ENCODE data around the gene IGF2R.

IGF2R gene

DNA sequence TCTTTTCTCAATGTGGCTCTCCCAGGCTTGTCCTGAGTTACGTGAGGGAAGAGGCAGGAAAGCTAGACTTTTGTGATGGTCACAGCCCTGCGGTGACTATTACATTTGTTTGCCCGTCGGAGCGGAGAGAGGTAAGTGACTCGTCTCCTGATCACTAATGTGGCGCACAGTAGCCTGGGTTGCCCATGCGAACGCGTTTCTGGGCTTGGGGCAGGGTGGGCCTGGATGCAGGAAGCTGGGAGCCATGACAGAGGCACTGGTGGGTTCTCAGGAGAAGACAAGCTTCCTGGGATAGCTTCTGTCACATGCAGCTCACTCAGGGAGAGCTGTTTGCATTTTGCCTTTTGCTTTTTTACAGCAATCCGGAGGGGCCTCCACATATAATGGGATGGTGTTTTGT lies 60.6 kb downstream of the IGF2R start:
- no peak overlapping the region for H3K4me3 ChIP-seq (ENCODE audit: low read depth, low read length)
- TF ChIP-seq, protein P1, sequence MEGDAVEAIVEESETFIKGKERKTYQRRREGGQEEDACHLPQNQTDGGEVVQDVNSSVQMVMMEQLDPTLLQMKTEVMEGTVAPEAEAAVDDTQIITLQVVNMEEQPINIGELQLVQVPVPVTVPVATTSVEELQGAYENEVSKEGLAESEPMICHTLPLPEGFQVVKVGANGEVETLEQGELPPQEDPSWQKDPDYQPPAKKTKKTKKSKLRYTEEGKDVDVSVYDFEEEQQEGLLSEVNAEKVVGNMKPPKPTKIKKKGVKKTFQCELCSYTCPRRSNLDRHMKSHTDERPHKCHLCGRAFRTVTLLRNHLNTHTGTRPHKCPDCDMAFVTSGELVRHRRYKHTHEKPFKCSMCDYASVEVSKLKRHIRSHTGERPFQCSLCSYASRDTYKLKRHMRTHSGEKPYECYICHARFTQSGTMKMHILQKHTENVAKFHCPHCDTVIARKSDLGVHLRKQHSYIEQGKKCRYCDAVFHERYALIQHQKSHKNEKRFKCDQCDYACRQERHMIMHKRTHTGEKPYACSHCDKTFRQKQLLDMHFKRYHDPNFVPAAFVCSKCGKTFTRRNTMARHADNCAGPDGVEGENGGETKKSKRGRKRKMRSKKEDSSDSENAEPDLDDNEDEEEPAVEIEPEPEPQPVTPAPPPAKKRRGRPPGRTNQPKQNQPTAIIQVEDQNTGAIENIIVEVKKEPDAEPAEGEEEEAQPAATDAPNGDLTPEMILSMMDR (IDR thresholded peaks at IDR 0.05; ENCODE audit: low read depth, low read length): no peak

DNA sequence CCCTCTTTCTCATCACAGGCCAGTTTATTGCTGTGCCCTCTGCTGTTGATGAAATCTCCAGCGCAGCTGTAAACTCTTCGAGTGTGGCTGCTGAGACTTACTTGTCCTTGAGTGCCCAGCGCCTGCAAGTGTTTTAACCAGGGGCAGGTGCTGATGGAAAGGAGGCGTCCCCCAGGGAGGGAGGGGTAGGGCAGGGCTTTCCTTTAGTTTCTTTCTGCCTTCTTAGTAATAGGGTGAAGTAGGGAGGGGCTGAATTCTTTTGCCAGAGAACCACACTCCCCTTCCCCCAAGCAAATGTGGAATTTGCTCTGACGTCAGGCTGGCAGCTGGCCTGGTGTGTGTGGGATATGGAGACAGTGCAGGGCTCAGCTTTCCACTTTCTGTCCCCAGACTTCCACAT lies 61.2 kb downstream of the IGF2R start:
- no peak overlapping the region for H3K4me3 ChIP-seq (ENCODE audit: low read depth, low read length)
- TF ChIP-seq, protein P1 (IDR thresholded peaks at IDR 0.05; ENCODE audit: low read depth, low read length): no peak

DNA sequence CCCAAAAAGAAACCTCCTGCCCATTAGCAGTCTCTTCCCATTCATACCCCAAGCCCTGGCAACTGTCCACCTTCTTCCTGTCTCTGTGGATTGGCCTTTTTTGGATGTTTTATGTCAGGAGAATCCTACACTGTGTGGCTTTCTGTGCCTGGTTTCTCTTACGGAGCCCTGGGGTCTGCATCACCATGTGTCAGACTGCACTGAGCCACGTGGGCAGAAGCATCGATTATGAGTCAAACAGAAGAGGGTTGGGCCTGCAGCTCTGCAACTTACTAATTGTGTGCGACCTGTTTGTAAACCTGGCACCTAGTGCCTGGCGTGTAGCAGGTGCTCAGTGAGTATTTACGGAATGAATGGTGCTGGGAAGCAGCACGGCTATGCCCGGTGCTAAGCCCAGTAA lies 62.6 kb downstream of the IGF2R start:
- H3K4me3 ChIP-seq (ENCODE audit: low read depth, low read length): no peak overlapping the region
- TF ChIP-seq, protein P1 (IDR thresholded peaks at IDR 0.05; ENCODE audit: low read depth, low read length): no peak

GRCh38 chr6:160031871-160032270 lies 63.0 kb downstream of the IGF2R start:
- TF ChIP-seq, protein P1 (IDR thresholded peaks at IDR 0.05; ENCODE audit: low read depth, low read length): no peak
- H3K4me3 ChIP-seq (ENCODE audit: low read depth, low read length): no peak overlapping the region

GRCh38 chr6:160032538-160032937 lies 63.7 kb downstream of the IGF2R start:
- TF ChIP-seq, protein P1 (IDR thresholded peaks at IDR 0.05; ENCODE audit: low read depth, low read length): no peak
- no peak overlapping the region for H3K4me3 ChIP-seq (ENCODE audit: low read depth, low read length)

GRCh38 chr6:160034036-160034930 lies 65.4 kb downstream of the IGF2R start:
- TF ChIP-seq, protein P1 (IDR thresholded peaks at IDR 0.05; ENCODE audit: low read depth, low read length): no peak
- H3K4me3 ChIP-seq (ENCODE audit: low read depth, low read length): no peak overlapping the region

DNA sequence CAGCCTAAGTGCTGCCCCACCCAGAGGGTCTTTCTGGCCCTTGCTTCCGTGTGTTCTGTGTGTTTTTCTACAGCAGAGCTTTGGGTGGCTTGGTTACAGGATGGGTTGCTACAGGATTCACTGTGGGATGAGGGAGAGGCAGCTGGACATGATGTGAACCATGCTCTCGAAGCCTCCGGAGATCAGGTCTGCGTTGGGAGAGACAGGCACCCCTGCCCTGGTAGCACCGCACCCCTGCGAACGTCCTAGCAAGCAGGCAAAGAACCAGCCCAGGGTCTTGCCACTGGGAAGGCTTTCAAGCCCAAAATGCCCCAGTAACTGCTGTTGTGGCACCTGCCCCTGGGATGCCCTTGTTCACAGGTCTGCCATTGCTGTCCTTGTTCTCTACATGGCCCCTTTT lies 66.4 kb downstream of the IGF2R start:
- TF ChIP-seq, protein P1 (IDR thresholded peaks at IDR 0.05; ENCODE audit: low read depth, low read length): no peak

More for the DNA sequence above, 66.4 kb downstream of the IGF2R start:
- no peak overlapping the region for H3K4me3 ChIP-seq (ENCODE audit: low read depth, low read length)

Data from WI38 (cell line).